HG02588 (cell line): ENCODE data around the gene SLAMF9.
"Not testable (repeated sequence)": the region's sequence is repeated elsewhere in the genome, so short reads cannot be mapped to it uniquely, and the experiment has no call there.

Experiments
- ATAC-seq: cut with Tn5 transposase; IDR thresholded peaks from one replicate; pipeline ENCODE4 v1.9.1; 2021; ENCODE audit warnings: mild to moderate bottlenecking, moderate library complexity; ENCODE audit not compliant: unreplicated experiment

Gene SLAMF9

DNA sequence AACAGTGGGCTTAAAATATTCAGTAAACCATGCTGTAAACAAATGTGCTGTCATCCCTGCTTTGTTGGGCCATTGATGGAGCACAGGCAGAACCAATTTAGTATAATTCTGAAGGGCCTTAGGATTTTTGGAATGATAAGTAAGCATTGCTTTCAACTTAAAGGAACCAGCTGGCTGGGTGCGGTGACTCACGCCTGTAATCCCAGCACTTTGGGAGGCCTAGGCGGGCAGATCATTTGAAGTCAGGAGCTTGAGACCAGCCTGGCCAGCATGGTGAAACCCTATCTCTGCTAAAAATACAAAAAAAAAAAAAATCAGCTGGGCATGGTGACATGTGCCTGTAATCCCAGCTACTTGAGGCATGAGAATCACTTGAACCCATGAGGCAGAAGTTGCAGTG is 50.0 kb downstream of the SLAMF9 start:
- not testable (repeated sequence) for ATAC-seq

DNA sequence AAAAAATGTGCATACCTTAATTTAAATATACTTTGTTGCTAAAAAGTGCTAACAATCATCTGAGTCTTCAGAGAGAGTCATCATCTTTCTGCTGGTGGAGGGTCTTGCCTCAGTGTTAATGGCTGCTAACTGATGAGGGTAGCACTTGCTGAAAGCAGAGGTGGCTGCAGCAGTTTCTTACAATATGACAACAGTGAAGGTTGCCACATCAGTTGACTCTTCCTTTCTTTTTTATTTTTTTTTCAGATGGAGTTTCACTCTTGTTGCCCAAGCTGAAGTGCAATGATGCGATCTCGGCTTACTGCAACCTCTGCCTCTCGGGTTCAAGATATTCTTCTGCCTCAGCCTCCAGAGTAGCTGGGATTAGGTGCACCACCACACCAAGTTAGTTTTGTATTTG is 51.5 kb downstream of the SLAMF9 start:
- no peak for ATAC-seq
